Panc1 (cell line): ENCODE data around the gene PLA2G2D. TPM values are rescaled to one million over a fixed set of nuclear protein-coding genes. Genes with fewer than 3 reads are reported as not detected.

ENCODE experiments used
- ATAC-seq: fragments of 200-7000 bp; cut with Tn5 transposase; 2 replicates; pipeline ENCODE4 v1.9.1; 2020; ENCODE audit warnings: mild to moderate bottlenecking, moderate library complexity
- BruUV-seq: library from RNA; stranded (reverse); fragments of 400-500 nt; replicated peaks from 2 replicates; lab custom pipeline; 2021; lab: Mats Ljungman, UMichigan
- CTCF ChIA-PET: fragments of 300-600 bp; sonication (Branson Sonifier 250); formaldehyde crosslinking; loops from one replicate; lab custom pipeline; 2022; ENCODE audit warnings: antibody characterized with exemption; lab: Charles Lee
- POLR2A ChIA-PET: fragments of 300-600 bp; sonication (Branson Sonifier 250); formaldehyde crosslinking; loops from one replicate; lab custom pipeline; 2022; ENCODE audit warnings: antibody characterized with exemption; lab: Charles Lee
- DNase-seq: peaks from one replicate; pipeline ENCODE4 v3.0.0-alpha.2; 2010; ENCODE audit warnings: low read depth, low spot score
- H3K27ac ChIP-seq: 2 replicates; pipeline ENCODE4 v1.5.1; 2011; ENCODE audit warnings: mild to moderate bottlenecking, low read length, inconsistent platforms
- H3K27me3 ChIP-seq: fragments of 200-500 bp; sonication (Bioruptor generic); 2 replicates; pipeline ENCODE4 v1.6.0; 2014; ENCODE audit warnings: low read length, inconsistent platforms; ENCODE audit not compliant: control insufficient read depth, insufficient read depth
- H3K36me3 ChIP-seq: fragments of 200-500 bp; sonication (Bioruptor generic); 2 replicates; pipeline ENCODE4 v1.5.1; 2014; ENCODE audit warnings: inconsistent platforms, mild to moderate bottlenecking, low read length, moderate library complexity; ENCODE audit not compliant: control insufficient read depth, insufficient read depth
- H3K4me1 ChIP-seq: 2 replicates; pipeline ENCODE4 v1.5.1; 2011; ENCODE audit warnings: inconsistent platforms, mild to moderate bottlenecking, low read length, moderate library complexity; ENCODE audit not compliant: control insufficient read depth, insufficient read depth
- H3K4me3 ChIP-seq, 2 experiments: 2 replicates each; pipeline ENCODE4 v1.5.1; 2011 to 2012; ENCODE audit warnings: low read depth in 2 of 2, low read length in 2 of 2, mild to moderate bottlenecking in 2 of 2, inconsistent platforms in 1 of 2, moderate library complexity in 1 of 2
- H3K9me3 ChIP-seq: fragments of 200-500 bp; sonication (Bioruptor generic); 2 replicates; pipeline ENCODE4 v1.5.1; 2014; ENCODE audit warnings: low read depth, mild to moderate bottlenecking, inconsistent platforms, low read length, moderate library complexity; ENCODE audit not compliant: control insufficient read depth, insufficient read depth
- POLR2AphosphoS5 ChIP-seq: IDR thresholded peaks from 2 replicates; pipeline ENCODE4 v1.6.1; 2012; ENCODE audit warnings: mild to moderate bottlenecking, low read depth, low read length, moderate library complexity
- SIN3A ChIP-seq: IDR thresholded peaks from 2 replicates; pipeline ENCODE4 v1.6.1; 2012; ENCODE audit warnings: low read depth, mild to moderate bottlenecking, low read length, moderate library complexity, borderline replicate concordance; ENCODE audit not compliant: insufficient read depth
- TCF7L2 ChIP-seq: IDR thresholded peaks from 2 replicates; pipeline ENCODE4 v1.6.1; 2011; ENCODE audit warnings: mild to moderate bottlenecking, low read depth, low read length, inconsistent platforms
- in situ Hi-C: cut with HindIII; loops from 2 replicates; pipeline ENCODE4 v1.10.0; 2016; ENCODE audit warnings: low sequenced_read_pairs, low pct_unique_long_range_greater_than_20kb
- intact Hi-C: fragments of 100-400 bp; cut with micrococcal nuclease; formaldehyde crosslinking; loops from one replicate; pipeline ENCODE4 v1.10.0; 2022; ENCODE audit not compliant: unreplicated experiment
- total RNA-seq: library from RNA; stranded (reverse); gene quantifications from one replicate; pipeline ENCODE4 v1.2.1, GENCODE V29; 2021; ENCODE audit not compliant: unreplicated experiment
- TF ChIP-seq, protein P1 (sequence below): fragments of 450-650 bp; IDR thresholded peaks from 2 replicates; pipeline ENCODE4 v1.5.1; 2017; ENCODE audit warnings: mild to moderate bottlenecking
- TF ChIP-seq, protein P2 (sequence below), 2 experiments: IDR thresholded peaks; 2 replicates each; pipeline ENCODE4 v1.6.1; 2011 to 2012; ENCODE audit warnings: low read depth in 2 of 2, control low read depth in 1 of 2, low read length in 1 of 2, mild to moderate bottlenecking in 1 of 2, moderate library complexity in 1 of 2; ENCODE audit not compliant: insufficient read depth in 1 of 2

The PLA2G2D gene
- total RNA-seq, 1 experiment from 2014 or later: not detected

DNA sequence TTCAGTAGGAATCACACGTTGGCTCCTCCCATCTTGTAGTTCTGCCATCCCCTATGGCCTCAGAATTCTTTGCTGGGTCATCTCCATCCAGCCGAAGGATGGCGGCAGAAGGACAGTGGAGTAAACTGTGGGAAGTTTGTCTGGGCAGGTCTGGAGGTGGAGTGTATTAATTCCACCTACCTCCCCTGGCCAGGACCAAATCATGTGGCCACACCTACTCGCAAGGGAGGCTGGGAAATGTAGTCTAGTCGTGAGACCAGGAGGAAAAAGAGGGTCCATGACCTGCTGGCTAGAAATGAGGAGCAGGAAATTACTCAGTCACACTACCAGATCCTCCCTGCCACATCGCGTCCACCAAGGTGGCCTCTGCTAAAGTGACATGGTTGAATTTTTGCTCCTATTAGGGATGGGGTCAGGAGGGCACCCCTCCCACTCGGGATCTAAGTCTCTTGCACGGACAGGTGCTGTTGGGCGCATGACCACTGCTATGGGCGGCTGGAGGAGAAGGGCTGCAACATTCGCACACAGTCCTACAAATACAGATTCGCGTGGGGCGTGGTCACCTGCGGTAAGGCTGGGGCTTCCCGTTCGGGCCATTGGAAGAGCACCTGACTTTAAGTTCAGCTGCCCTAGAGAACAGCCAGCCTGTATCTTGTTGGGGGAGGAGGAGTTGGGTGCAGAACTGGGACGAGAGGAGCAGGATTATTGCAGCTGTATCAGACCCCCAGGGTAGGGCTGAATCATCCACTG is 29.8 kb downstream of the PLA2G2D start:
- in situ Hi-C loops (no loop called here), intact Hi-C loops (no loop called here)
- BruUV-seq: no TSS peak
- H3K27ac ChIP-seq: no peak overlapping the region
- no peaks in the 10 kb centered on the region for H3K4me1 ChIP-seq
- peaks cover 10% of the 10 kb centered on the region for H3K27me3 ChIP-seq
- CTCF ChIA-PET: no interaction called here
- no peaks in the 10 kb centered on the region for H3K9me3 ChIP-seq
- DNase-seq: no peak
- ATAC-seq: no peak
- H3K36me3 ChIP-seq: no peaks in the 10 kb centered on the region
- TF ChIP-seq, protein P1, sequence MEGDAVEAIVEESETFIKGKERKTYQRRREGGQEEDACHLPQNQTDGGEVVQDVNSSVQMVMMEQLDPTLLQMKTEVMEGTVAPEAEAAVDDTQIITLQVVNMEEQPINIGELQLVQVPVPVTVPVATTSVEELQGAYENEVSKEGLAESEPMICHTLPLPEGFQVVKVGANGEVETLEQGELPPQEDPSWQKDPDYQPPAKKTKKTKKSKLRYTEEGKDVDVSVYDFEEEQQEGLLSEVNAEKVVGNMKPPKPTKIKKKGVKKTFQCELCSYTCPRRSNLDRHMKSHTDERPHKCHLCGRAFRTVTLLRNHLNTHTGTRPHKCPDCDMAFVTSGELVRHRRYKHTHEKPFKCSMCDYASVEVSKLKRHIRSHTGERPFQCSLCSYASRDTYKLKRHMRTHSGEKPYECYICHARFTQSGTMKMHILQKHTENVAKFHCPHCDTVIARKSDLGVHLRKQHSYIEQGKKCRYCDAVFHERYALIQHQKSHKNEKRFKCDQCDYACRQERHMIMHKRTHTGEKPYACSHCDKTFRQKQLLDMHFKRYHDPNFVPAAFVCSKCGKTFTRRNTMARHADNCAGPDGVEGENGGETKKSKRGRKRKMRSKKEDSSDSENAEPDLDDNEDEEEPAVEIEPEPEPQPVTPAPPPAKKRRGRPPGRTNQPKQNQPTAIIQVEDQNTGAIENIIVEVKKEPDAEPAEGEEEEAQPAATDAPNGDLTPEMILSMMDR: no peak
- TF ChIP-seq SIN3A (no peak), TCF7L2 (no peak), POLR2AphosphoS5 (no peak)
- TF ChIP-seq, protein P2, sequence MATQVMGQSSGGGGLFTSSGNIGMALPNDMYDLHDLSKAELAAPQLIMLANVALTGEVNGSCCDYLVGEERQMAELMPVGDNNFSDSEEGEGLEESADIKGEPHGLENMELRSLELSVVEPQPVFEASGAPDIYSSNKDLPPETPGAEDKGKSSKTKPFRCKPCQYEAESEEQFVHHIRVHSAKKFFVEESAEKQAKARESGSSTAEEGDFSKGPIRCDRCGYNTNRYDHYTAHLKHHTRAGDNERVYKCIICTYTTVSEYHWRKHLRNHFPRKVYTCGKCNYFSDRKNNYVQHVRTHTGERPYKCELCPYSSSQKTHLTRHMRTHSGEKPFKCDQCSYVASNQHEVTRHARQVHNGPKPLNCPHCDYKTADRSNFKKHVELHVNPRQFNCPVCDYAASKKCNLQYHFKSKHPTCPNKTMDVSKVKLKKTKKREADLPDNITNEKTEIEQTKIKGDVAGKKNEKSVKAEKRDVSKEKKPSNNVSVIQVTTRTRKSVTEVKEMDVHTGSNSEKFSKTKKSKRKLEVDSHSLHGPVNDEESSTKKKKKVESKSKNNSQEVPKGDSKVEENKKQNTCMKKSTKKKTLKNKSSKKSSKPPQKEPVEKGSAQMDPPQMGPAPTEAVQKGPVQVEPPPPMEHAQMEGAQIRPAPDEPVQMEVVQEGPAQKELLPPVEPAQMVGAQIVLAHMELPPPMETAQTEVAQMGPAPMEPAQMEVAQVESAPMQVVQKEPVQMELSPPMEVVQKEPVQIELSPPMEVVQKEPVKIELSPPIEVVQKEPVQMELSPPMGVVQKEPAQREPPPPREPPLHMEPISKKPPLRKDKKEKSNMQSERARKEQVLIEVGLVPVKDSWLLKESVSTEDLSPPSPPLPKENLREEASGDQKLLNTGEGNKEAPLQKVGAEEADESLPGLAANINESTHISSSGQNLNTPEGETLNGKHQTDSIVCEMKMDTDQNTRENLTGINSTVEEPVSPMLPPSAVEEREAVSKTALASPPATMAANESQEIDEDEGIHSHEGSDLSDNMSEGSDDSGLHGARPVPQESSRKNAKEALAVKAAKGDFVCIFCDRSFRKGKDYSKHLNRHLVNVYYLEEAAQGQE (IDR thresholded peaks at IDR 0.05; ENCODE audit: insufficient read depth in 1 of 2, low read depth in 2 of 2, low read length in 1 of 2): no peak
- POLR2A ChIA-PET: no interaction called here
- H3K4me3 ChIP-seq: no peak overlapping the region

DNA sequence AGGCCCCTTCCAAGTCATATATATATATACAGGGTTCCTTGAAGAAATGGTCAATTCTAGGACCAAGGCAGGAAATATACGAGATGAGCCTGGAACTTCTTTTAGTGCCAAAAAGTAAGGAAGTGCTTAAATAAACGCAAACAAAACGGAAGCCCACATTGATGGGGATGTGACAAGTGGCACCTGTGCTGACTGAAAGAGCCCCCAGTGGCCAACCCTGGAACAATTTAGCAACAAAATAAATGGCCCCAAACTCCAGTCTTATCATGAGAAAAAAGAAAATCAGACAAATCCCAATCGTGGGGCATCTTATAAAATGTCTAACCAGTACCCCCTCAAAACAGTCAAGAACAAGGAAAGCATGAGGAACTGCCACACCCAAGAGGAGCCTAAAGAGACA is 31.7 kb downstream of the PLA2G2D start:
- no peaks in the 10 kb centered on the region for H3K36me3 ChIP-seq
- peaks cover 10% of the 10 kb centered on the region for H3K27me3 ChIP-seq
- BruUV-seq: no TSS peak
- ChIA-PET POLR2A (no interaction called here), CTCF (no interaction called here)
- H3K4me3 ChIP-seq: no peak overlapping the region
- intact Hi-C loops (no loop called here), in situ Hi-C loops (no loop called here)
- no peaks in the 10 kb centered on the region for H3K4me1 ChIP-seq
- H3K27ac ChIP-seq: no peak overlapping the region
- DNase-seq (no peak), ATAC-seq (no peak)
- TF ChIP-seq POLR2AphosphoS5 (no peak), TCF7L2 (no peak), SIN3A (no peak)
- TF ChIP-seq, protein P2 (IDR thresholded peaks at IDR 0.05; ENCODE audit: insufficient read depth in 1 of 2, low read depth in 2 of 2, low read length in 1 of 2): no peak
- TF ChIP-seq, protein P1: no peak; the same call in 1 of the 2 replicates
- no peaks in the 10 kb centered on the region for H3K9me3 ChIP-seq
